GM23338 (cell line): Measurements from ENCODE around the gene EP300.

Experiments
- CTCF ChIP-seq, 2 experiments: fragments of 200-600 bp in 1 of 2; sonication (generic) in 1 of 2; conservative IDR thresholded peaks; 2 replicates each; pipeline versions ENCODE4 v1.5.1 to v1.6.1; 2016 to 2017; ENCODE audit warnings: antibody characterized with exemption in 2 of 2, low read depth in 2 of 2, mild to moderate bottlenecking in 2 of 2, moderate library complexity in 1 of 2
- ETS1 ChIP-seq: IDR thresholded peaks from 2 replicates; pipeline ENCODE4 v1.6.1; 2016; ENCODE audit warnings: antibody characterized with exemption
- EZH2 ChIP-seq: fragments of 200-600 bp; sonication (generic); IDR thresholded peaks from one replicate; pipeline ENCODE4 v1.8.0; 2017; ENCODE audit warnings: antibody characterized with exemption, mild to moderate bottlenecking, low read depth; ENCODE audit not compliant: unreplicated experiment
- NANOG ChIP-seq: IDR thresholded peaks from 2 replicates; pipeline ENCODE4 v1.6.1; 2016; ENCODE audit warnings: antibody characterized with exemption, borderline replicate concordance
- REST ChIP-seq: IDR thresholded peaks from one replicate; pipeline ENCODE4 v1.6.1; 2018; ENCODE audit warnings: antibody characterized with exemption; ENCODE audit not compliant: unreplicated experiment

GRCh38 chr22:41146573-41146972 is 54.2 kb downstream of the EP300 start:
- no peak for TF ChIP-seq CTCF (conservative IDR thresholded peaks at IDR 0.05; ENCODE audit: low read depth in 2 of 2)
- TF ChIP-seq REST = no peak
- TF ChIP-seq NANOG = no peak
- no peak for TF ChIP-seq ETS1
- no peak for TF ChIP-seq EZH2
